A673 (cell line): ENCODE data around the gene VWA5A. TPM values are rescaled to one million over a fixed set of nuclear protein-coding genes. Genes with fewer than 3 reads are reported as not detected.
"Not testable (repeated sequence)": the region's sequence is repeated elsewhere in the genome, so short reads cannot be mapped to it uniquely, and the experiment has no call there.

Experiments
- BruUV-seq: library from RNA; stranded (reverse); fragments of 400-500 nt; replicated peaks from 2 replicates; lab custom pipeline; 2021; lab: Mats Ljungman, UMichigan
- CTCF ChIA-PET: fragments of 300-600 bp; sonication (Branson Sonifier 250); formaldehyde crosslinking; loops from one replicate; lab custom pipeline; 2022; ENCODE audit warnings: antibody characterized with exemption; lab: Charles Lee
- POLR2A ChIA-PET: fragments of 300-600 bp; sonication (Branson Sonifier 250); formaldehyde crosslinking; loops from one replicate; lab custom pipeline; 2022; ENCODE audit warnings: antibody characterized with exemption; ENCODE audit not compliant: low non-redundant PET; lab: Charles Lee
- DNase-seq: peaks from one replicate; pipeline ENCODE4 v3.0.0-alpha.2; 2015; ENCODE audit warnings: low spot score
- H3K27ac ChIP-seq: fragments of 200-600 bp; sonication (generic); 2 replicates; pipeline ENCODE4 v1.5.1; 2016; ENCODE audit warnings: mixed run types, low read depth, mild to moderate bottlenecking, mixed read lengths, antibody characterized with exemption, low read length; ENCODE audit not compliant: poor library complexity, severe bottlenecking
- H3K27me3 ChIP-seq: fragments of 200-600 bp; sonication (generic); replicated peaks from 2 replicates; pipeline ENCODE4 v1.6.1; 2017; ENCODE audit warnings: mixed run types, low read depth, mild to moderate bottlenecking, mixed read lengths, antibody characterized with exemption, low read length; ENCODE audit not compliant: insufficient read depth, poor library complexity
- H3K36me3 ChIP-seq: fragments of 200-600 bp; sonication (generic); 2 replicates; pipeline ENCODE4 v1.6.1; 2016; ENCODE audit warnings: mixed run types, mild to moderate bottlenecking, mixed read lengths, antibody characterized with exemption, low read length; ENCODE audit not compliant: insufficient read depth, poor library complexity, severe bottlenecking
- H3K4me1 ChIP-seq: fragments of 200-600 bp; sonication (generic); 2 replicates; pipeline ENCODE4 v1.6.1; 2017; ENCODE audit warnings: mixed run types, mild to moderate bottlenecking, mixed read lengths, antibody characterized with exemption, low read length; ENCODE audit not compliant: insufficient read depth, poor library complexity, severe bottlenecking
- H3K4me3 ChIP-seq: fragments of 200-600 bp; sonication (generic); 2 replicates; pipeline ENCODE4 v1.5.1; 2016; ENCODE audit warnings: low read depth, mixed run types, mild to moderate bottlenecking, mixed read lengths, low read length; ENCODE audit not compliant: poor library complexity, severe bottlenecking
- H3K9me3 ChIP-seq: fragments of 200-600 bp; sonication (generic); 2 replicates; pipeline ENCODE4 v1.6.1; 2016; ENCODE audit warnings: mixed run types, low read depth, mild to moderate bottlenecking, mixed read lengths, antibody characterized with exemption, low read length; ENCODE audit not compliant: poor library complexity, severe bottlenecking
- EZH2 ChIP-seq: fragments of 200-600 bp; sonication (generic); IDR thresholded peaks from 2 replicates; pipeline ENCODE4 v1.6.1; 2017; ENCODE audit warnings: borderline replicate concordance, low read depth, mild to moderate bottlenecking, mixed read lengths, antibody characterized with exemption, low read length; ENCODE audit not compliant: poor library complexity, severe bottlenecking
- intact Hi-C: fragments of 100-400 bp; cut with micrococcal nuclease; formaldehyde crosslinking; loops from one replicate; pipeline ENCODE4 v1.10.0; 2022; ENCODE audit not compliant: unreplicated experiment
- total RNA-seq: library from RNA; stranded (reverse); gene quantifications from 2 replicates; pipeline ENCODE4 v1.2.3, GENCODE V29; 2021
- TF ChIP-seq, protein P1 (sequence below): fragments of 300-800, 200-600 bp; sonication (generic); conservative IDR thresholded peaks from 2 replicates; pipeline ENCODE4 v1.5.1; 2017; ENCODE audit warnings: low read depth, mild to moderate bottlenecking, antibody characterized with exemption, low read length, moderate library complexity, mixed read lengths

VWA5A gene
- total RNA-seq, 1 experiment from 2014 or later = 11.2 TPM

DNA sequence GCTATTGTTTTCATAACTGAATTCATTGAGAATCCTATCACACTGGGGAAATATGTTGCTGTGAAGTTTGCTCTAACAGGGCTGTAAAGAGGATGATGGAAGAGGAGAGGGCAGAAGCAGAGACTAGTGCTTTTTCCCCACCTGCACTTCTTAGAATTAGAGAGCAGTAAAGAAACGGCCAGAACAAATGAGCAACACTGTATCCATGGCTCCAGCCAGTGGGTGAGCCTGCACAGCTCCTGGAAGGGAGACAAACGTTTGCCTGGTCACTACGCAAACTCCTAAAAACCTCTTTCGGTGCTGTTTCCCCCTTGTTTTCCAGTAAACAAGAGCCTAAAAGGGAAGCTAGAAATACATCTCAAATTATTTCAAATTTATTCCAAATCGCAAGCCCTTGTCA lies 45.7 kb downstream of the VWA5A start:
- H3K9me3 ChIP-seq = no peaks in the 10 kb centered on the region
- H3K27me3 ChIP-seq = no peaks in the 10 kb centered on the region
- intact Hi-C loops = no loop called here
- H3K36me3 ChIP-seq = no peaks in the 10 kb centered on the region
- TF ChIP-seq, protein P1, sequence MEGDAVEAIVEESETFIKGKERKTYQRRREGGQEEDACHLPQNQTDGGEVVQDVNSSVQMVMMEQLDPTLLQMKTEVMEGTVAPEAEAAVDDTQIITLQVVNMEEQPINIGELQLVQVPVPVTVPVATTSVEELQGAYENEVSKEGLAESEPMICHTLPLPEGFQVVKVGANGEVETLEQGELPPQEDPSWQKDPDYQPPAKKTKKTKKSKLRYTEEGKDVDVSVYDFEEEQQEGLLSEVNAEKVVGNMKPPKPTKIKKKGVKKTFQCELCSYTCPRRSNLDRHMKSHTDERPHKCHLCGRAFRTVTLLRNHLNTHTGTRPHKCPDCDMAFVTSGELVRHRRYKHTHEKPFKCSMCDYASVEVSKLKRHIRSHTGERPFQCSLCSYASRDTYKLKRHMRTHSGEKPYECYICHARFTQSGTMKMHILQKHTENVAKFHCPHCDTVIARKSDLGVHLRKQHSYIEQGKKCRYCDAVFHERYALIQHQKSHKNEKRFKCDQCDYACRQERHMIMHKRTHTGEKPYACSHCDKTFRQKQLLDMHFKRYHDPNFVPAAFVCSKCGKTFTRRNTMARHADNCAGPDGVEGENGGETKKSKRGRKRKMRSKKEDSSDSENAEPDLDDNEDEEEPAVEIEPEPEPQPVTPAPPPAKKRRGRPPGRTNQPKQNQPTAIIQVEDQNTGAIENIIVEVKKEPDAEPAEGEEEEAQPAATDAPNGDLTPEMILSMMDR = no peak
- no peak for TF ChIP-seq EZH2
- H3K27ac ChIP-seq = no peak overlapping the region
- H3K4me1 ChIP-seq = no peaks in the 10 kb centered on the region
- no peak overlapping the region for H3K4me3 ChIP-seq
- BruUV-seq = no TSS peak
- DNase-seq = no peak
- ChIA-PET CTCF (no interaction called here), POLR2A (no interaction called here)

DNA sequence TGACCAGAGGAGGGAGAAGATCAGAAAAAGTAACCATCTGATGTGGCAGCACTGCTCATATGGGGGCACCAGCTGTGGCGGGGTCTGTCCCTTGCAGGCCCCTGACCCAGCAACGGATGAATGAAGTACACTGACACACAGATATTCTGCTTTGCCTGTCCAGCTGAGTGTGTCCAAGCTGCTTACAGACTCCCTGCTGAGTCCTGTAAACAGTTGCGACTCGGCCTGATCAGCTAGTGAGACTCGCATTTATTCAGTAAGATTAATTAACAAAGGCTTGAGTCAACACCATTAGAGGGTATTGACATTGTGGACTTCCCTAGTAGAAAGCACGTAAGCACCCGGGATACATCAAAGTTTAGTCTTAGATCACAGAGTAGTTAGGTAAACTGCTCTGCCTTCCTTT lies 52.6 kb downstream of the VWA5A start:
- Histone ChIP-seq H3K4me1 (no peaks in the 10 kb centered on the region), H3K4me3 (no peak overlapping the region), H3K27ac (no peak overlapping the region), H3K27me3 (no peaks in the 10 kb centered on the region), H3K36me3 (no peaks in the 10 kb centered on the region), H3K9me3 (no peaks in the 10 kb centered on the region)
- CTCF ChIA-PET = no interaction called here
- no TSS peak for BruUV-seq
- intact Hi-C loops = no loop called here
- no peak for DNase-seq
- POLR2A ChIA-PET = no interaction called here
- TF ChIP-seq, protein P1 = no peak
- no peak for TF ChIP-seq EZH2

DNA sequence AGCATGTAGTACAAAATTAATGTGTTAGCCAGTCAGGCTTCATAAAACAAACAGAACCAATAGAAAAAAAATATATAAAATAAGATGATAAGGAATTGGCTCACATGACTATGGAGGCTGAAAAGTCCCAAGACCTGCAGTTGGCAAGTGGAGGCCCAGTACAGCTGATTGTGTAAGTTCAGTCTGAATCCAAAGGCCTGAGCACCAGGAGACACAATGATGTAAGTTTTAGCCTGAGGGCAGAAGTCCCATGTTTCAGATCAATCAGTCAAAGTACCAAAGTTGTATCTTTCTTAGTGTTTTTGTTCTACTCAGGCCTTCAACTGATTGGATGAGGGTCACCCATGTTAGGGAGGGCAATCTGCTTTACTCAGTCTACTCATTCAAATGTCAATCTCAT lies 53.5 kb downstream of the VWA5A start:
- H3K27me3 ChIP-seq = no peaks in the 10 kb centered on the region
- no TSS peak for BruUV-seq
- CTCF ChIA-PET = no interaction called here
- no peak for DNase-seq
- no peak overlapping the region for H3K4me3 ChIP-seq
- intact Hi-C loops = no loop called here
- H3K4me1 ChIP-seq = peaks cover 4% of the 10 kb centered on the region
- POLR2A ChIA-PET = no interaction called here
- H3K36me3 ChIP-seq = no peaks in the 10 kb centered on the region
- TF ChIP-seq EZH2 = no peak
- TF ChIP-seq, protein P1 = no peak
- no peaks in the 10 kb centered on the region for H3K9me3 ChIP-seq
- no peak overlapping the region for H3K27ac ChIP-seq

DNA sequence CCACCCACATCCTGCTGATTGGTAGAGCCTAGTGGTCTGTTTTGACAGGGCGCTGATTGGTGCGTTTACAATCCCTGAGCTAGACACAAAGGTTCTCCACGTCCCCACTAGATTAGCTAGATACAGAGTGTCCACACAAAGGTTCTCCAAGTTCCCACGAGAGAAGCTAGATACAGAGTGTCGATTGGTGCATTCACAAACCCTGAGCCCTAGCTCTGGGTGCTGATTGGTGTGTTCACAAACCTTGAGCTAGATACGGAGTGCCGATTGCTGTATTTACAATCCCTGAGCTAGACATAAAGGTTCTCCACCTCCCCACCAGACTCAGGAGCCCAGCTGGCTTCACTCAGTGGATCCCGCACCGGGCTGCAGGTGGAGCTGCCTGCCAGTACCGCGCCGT lies 55.1 kb downstream of the VWA5A start:
- POLR2A ChIA-PET, DNase-seq, H3K27me3 ChIP-seq, H3K4me1 ChIP-seq, intact Hi-C loops, H3K4me3 ChIP-seq, BruUV-seq, H3K9me3 ChIP-seq, H3K36me3 ChIP-seq, H3K27ac ChIP-seq, CTCF ChIA-PET: not testable (repeated sequence)
